GM12801 (cell line): ENCODE measurements around the gene TMIE.

ENCODE experiments used
- CTCF ChIP-seq: IDR thresholded peaks from one replicate; pipeline ENCODE4 v1.5.1; 2011; ENCODE audit warnings: control low read depth; ENCODE audit not compliant: insufficient read length; ENCODE audit errors: extremely low read depth

The TMIE gene

GRCh38 chr3:46666453-46666845 is 34.7 kb upstream of the TMIE start:
- TF ChIP-seq CTCF: no peak

GRCh38 chr3:46667061-46667621 is 34.1 kb upstream of the TMIE start:
- TF ChIP-seq CTCF: no peak

- no peak for TF ChIP-seq CTCF
These were observed 33.5 kb upstream of the TMIE start for GRCh38 chr3:46667657-46668056.

GRCh38 chr3:46668116-46668515 is 33.1 kb upstream of the TMIE start:
- TF ChIP-seq CTCF: no peak

- no peak for TF ChIP-seq CTCF
These were observed 32.6 kb upstream of the TMIE start for GRCh38 chr3:46668591-46668990.

GRCh38 chr3:46669191-46669999 is 31.8 kb upstream of the TMIE start:
- TF ChIP-seq CTCF: no peak

GRCh38 chr3:46670000-46670890 is 30.9 kb upstream of the TMIE start:
- TF ChIP-seq CTCF: no peak
